ENCODE data around the gene PRR7. TPM values are rescaled to one million over a fixed set of nuclear protein-coding genes. Genes with fewer than 3 reads are reported as not detected.

Gene PRR7
- total and polyA plus RNA-seq, 5 donors = 0.27 to 0.45 (median 0.34) TPM; not detected in 1

DNA sequence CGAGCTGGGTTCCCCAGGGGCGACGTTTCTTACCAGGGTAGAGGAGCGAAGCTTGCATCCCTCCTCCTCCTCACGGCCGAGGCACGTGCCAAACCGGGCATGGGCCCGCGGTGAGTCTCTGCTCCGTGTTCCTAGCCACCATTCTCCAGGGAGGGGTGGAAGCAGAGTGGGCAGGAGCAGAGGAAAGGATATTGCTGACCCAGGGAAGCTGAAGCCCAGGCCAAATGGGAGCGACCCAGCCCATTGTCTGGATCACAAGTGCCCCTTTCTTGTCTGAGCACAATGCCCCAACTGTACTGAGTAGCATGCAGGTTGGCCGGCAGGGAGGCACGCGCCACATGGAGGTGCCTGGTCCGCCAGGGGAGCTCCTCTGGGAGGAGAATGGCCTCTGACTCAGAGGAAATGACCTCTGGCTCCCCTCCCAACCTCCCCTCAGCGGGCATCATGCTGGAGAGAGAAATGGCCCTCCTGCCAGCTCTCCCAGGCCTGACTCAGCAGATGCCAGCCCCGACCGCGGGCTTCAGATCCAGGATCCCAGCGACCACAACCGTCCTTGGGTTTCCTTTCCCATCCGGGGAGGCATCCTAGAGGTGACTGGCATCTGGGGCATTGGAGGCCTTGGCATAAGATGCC, 1.1 kb downstream of the PRR7 start:
- Histone ChIP-seq H3K27ac (ENCODE audit: low read length) (no peak overlapping the region), H3K4me3 (ENCODE audit: low read length) (no peak overlapping the region), H3K4me1 (ENCODE audit: control insufficient read depth, insufficient read depth, low read length) (no peaks in the 10 kb centered on the region), H3K9me3 (ENCODE audit: control insufficient read depth, low read length) (no peaks in the 10 kb centered on the region), H3K27me3 (ENCODE audit: control insufficient read depth, insufficient read depth) (no peaks in the 10 kb centered on the region)
- DNase-seq = peak in 2 of 3 donors; percentile 53 to 64
- intact Hi-C loops (cut with DNase I) = no loop called here
- 7% methylated on average over 23 of the region's 23 CpGs for WGBS
- peak; percentile 19 to 54 for ATAC-seq

DNA sequence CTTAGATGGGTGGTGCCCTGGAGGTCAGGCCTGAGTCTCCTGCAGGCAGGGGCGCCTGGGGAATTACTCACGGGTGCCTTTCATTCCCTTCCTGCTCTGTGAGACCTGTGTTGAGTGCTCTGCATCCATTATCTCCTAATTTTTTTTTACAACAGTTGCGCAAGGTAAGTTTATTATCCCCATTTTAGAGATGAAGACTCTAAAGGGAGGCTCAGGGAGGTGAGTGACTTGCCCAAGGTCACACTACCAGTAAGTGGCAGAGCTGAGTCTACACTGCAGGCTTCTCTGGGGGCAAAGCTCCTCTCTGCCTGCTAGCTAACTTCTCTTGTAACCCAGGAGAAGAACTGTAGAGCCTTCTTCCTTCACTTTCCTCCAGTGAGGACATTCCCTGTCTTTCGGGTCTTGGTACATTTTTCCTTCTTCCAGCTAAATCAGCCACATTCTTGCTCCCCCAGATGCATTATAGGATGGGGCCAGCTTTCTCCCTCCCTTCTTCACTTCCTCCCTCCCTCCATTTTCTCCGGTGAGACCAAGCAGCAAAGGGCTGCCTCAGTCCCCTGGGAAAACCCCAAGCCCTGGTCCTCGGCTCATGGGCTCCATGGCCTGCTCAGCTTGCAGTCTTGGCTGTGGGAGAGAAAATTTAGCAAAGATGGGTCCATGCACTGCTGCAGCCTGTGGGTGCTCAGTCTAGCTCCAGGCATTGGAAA, 1.8 kb downstream of the PRR7 start:
- ATAC-seq = no peak
- no peak overlapping the region for H3K4me3 ChIP-seq (ENCODE audit: low read length)
- H3K9me3 ChIP-seq (ENCODE audit: control insufficient read depth, low read length) = no peaks in the 10 kb centered on the region
- intact Hi-C loops (cut with DNase I) = no loop called here
- H3K27me3 ChIP-seq (ENCODE audit: control insufficient read depth, insufficient read depth) = no peaks in the 10 kb centered on the region
- no peak for DNase-seq
- H3K4me1 ChIP-seq (ENCODE audit: control insufficient read depth, insufficient read depth, low read length) = no peaks in the 10 kb centered on the region
- no peak overlapping the region for H3K27ac ChIP-seq (ENCODE audit: low read length)
- WGBS = 72% methylated on average over 6 of the region's 6 CpGs

DNA sequence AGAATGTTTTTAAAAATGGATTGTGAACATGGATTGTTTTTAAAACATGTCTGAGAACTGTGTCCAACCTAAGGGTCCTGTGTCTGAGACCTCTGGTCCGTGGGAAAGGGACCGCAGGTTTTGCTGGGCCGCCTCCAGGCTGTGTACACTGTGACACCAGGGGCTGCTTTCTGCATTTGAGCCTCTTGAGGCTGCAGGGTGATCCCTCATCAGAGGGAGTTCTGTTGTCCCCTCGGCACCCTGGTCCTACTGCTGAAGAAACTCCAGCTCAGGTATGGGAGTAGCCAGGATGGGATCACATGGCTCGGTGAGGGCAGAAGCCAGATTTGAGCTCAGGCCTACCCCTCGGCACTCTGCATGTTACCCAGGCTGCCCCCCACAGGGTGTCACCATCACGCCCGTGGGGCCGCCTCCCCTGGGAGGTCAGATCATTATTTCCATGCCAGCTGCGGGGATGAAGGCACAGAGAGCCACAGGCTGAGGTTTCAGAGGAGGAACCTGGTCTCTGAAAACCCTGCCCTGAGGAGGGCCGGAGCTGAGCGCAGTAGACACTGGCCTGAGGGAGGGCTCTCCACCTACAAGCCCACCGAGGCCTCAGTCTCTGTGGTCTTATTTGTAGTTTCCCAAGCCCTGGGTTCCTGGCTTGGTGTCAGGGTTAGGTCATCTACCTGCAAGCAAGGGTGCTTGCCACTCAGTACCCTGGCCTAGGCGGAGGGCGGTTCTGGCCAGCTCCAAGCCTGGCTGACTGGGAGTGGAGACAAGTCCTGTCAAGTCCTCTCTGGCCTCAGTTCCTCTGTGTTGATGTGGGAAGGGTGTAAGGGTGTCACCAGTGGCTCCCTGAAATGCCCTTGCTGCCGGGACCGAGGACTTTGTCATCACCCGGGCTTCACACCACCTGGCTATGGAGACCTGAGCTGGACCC, 2.8 kb downstream of the PRR7 start:
- no peaks in the 10 kb centered on the region for H3K9me3 ChIP-seq (ENCODE audit: control insufficient read depth, low read length)
- H3K27me3 ChIP-seq (ENCODE audit: control insufficient read depth, insufficient read depth) = no peaks in the 10 kb centered on the region
- H3K4me1 ChIP-seq (ENCODE audit: control insufficient read depth, insufficient read depth, low read length) = no peaks in the 10 kb centered on the region
- H3K27ac ChIP-seq (ENCODE audit: low read length) = no peak overlapping the region
- intact Hi-C loops (cut with DNase I) = loop anchor here in 3 of 4 donors (5.0 kb wide), 3 partner anchors 42 to 57 kb away; partner anchors contain the start of gene F12 (in 1 of the 3)
- DNase-seq (peak in 1 of 3 donors; percentile 8), ATAC-seq (no peak)
- no peak overlapping the region for H3K4me3 ChIP-seq (ENCODE audit: low read length)
- WGBS = 85% methylated on average over 18 of the region's 18 CpGs

DNA sequence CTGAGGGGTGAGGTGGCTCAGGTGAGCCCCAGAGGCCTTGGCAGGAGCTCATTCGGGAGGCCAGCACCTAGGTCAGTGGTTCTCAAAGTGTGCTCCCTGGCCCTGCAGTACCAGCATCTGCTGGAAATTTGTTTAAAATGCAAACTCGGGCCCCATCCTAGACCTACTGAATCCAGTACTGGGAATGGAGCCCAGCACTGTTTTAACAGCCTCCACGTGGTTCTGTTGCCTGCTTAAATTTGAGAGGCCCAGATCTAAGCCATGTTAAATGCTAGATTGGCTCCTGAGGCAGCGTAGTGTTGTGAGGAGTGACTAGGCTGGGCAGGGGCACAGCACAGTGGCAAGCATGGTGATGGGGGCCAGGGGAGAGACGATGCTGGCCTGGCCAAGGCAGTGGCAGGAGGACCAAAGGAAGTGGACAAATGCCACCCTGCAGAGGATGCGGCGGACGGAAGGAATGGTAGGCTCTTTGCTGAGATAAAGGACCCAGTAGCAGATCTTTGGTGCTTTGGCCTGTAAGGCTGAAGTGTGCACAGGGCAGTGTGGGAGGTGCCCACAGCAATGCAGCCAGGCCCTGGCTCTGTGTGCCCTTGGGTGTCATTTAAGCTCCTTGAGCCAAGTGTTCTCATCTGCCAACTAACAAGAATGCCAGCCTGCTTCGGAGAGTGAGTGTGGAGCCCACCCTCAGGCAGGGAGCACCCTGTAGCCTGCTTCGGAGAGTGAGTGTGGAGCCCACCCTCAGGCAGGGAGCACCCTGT, 4.2 kb downstream of the PRR7 start:
- intact Hi-C loops (cut with DNase I) = loop anchor here in 3 of 4 donors (5.0 kb wide), 3 partner anchors 44 to 59 kb away; partner anchors contain the start of gene F12 (in 1 of the 3)
- DNase-seq = peak in 1 of 3 donors; percentile 7
- no peak for ATAC-seq
- Histone ChIP-seq H3K27ac (ENCODE audit: low read length) (no peak overlapping the region), H3K9me3 (ENCODE audit: control insufficient read depth, low read length) (no peaks in the 10 kb centered on the region), H3K27me3 (ENCODE audit: control insufficient read depth, insufficient read depth) (no peaks in the 10 kb centered on the region), H3K4me3 (ENCODE audit: low read length) (no peak overlapping the region), H3K4me1 (ENCODE audit: control insufficient read depth, insufficient read depth, low read length) (no peaks in the 10 kb centered on the region)
- 79% methylated on average over 10 of the region's 10 CpGs for WGBS

DNA sequence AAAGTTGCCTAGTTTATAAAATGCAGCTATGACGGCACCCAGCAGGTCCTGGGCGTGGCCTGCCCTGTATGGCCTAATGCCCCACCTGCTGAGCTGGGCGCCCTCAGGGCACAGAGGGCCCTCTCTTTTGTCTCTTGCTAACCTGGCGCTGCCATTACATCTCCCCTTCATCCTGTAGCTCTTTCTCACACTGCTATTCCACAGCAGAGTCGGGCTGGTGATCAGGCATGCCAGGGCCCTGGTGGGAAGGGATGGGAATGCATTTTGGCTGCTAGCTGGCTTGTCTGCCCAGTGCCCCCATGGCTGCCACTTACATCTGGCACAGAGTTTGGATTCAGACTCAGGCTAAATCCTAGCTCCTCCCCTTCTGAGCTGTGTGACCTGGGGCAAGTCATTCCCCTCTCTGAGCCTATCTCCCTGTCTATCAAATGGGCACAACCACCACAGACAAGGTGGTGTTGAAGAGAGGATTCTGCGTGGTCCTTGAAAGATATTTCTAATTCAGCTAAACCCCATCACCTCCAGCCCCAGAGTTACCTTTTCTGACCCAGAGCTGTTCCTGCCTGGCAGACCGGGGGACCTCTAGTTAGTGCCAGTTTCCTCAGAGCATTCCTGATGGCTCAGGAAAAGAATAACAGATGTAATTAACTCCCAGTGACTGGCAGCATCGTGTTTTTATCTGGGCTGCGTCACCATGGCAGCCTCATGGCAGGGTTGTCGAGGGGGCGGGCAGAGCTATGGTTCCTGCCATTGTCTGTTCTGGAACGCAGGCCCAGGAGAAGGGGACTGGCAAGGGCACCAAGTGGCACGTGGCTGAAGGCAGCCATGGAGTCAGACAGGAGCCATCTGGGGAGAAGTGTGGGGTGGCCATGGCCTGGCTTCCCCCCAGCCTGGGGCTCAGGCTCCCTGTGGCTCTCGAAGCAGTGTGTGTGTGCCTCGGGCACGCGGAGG, 6.3 kb downstream of the PRR7 start:
- no peak for DNase-seq
- no peaks in the 10 kb centered on the region for H3K4me1 ChIP-seq (ENCODE audit: control insufficient read depth, insufficient read depth, low read length)
- intact Hi-C loops (cut with DNase I) = loop anchor here in 3 of 4 donors (2.0 to 5.0 kb wide), 4 partner anchors 46 to 61 kb away; partner anchors contain the start of gene F12 (in 1 of the 3)
- 80% methylated on average over 17 of the region's 17 CpGs for WGBS
- no peak for ATAC-seq
- H3K27ac ChIP-seq (ENCODE audit: low read length) = no peak overlapping the region
- no peaks in the 10 kb centered on the region for H3K9me3 ChIP-seq (ENCODE audit: control insufficient read depth, low read length)
- H3K4me3 ChIP-seq (ENCODE audit: low read length) = no peak overlapping the region
- no peaks in the 10 kb centered on the region for H3K27me3 ChIP-seq (ENCODE audit: control insufficient read depth, insufficient read depth)

DNA sequence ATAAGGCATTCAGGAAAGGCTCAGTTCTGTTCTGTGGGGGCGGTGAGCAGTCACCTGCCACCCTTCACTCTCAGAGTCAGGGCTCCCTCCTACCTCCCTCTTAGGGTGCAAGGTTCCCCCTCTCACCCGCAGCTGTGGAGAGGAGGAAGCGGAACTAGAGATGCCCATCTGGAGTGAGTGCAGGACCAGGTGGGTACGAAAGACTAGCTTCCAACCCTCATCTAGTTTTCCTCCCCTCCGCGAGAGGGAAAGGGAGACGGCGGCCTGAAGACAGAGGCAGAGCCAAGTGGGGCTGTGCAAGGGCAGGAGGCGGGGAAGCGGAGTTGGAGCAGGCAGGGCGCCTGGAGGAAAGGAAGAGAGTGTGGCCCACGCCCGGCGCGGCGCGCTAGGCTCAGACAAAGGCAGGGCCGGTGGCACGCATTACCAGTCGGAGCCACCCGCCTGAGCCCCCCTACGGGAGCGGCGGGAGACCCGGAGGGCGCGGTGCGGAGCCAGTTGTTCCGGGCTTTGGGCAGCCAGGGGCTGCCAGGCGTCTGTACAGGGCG, 7.3 kb downstream of the PRR7 start:
- peak overlapping the region; percentile 20 for H3K4me3 ChIP-seq (ENCODE audit: low read length)
- WGBS = 9% methylated on average over 31 of the region's 31 CpGs
- H3K4me1 ChIP-seq (ENCODE audit: control insufficient read depth, insufficient read depth, low read length) = no peaks in the 10 kb centered on the region
- DNase-seq (peak; percentile 65 to 84 (median 82)), ATAC-seq (peak; percentile 9 to 37)
- intact Hi-C loops (cut with DNase I) = loop anchor here (2.0 to 5.0 kb wide), 5 partner anchors 47 to 62 kb away; partner anchors contain the start of gene F12 (in 1 of the 4)
- H3K27ac ChIP-seq (ENCODE audit: low read length) = no peak overlapping the region
- H3K9me3 ChIP-seq (ENCODE audit: control insufficient read depth, low read length) = no peaks in the 10 kb centered on the region
- H3K27me3 ChIP-seq (ENCODE audit: control insufficient read depth, insufficient read depth) = no peaks in the 10 kb centered on the region

DNA sequence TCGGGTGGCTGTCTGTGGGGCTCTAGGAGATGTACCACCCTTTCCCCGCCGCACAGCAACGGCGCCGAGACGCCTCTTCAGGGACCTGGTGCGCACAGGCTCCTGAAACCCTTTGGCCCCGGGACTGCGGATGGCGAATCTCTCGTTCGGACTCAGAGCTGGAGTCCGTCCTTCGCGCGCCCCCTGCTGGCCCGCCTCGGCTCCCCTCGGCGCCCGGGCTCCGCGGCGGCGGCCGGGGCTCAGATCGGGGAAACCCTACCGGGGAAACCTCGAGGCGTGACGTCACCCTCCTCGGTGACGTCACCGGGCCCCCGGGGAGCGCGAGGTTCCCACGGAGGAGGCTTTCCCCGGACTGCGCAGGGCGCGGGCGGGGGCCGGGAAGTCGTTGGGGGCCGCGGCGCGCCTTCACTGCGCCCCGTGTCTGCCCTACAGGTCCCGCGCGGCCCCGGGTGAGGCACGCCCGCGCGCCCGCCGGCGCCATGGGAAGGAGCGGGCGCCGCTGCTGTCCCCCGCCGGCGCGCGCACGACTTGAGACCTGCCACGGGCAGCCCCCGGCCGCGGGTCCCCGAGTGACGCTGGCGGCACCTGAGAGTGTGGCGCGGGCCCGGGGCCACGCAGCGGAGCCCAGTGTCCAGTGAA, 7.9 kb downstream of the PRR7 start:
- DNase-seq (peak; percentile 91 to 97 (median 97)), ATAC-seq (peak; percentile 72 to 73)
- H3K27ac ChIP-seq (ENCODE audit: low read length) = no peak overlapping the region
- intact Hi-C loops (cut with DNase I) = loop anchor here (2.0 to 5.0 kb wide), 5 partner anchors 43 to 62 kb away; partner anchors contain the start of genes PDLIM7 (in 2 of the 4) and F12 (in 1 of the 4)
- no peaks in the 10 kb centered on the region for H3K4me1 ChIP-seq (ENCODE audit: control insufficient read depth, insufficient read depth, low read length)
- no peaks in the 10 kb centered on the region for H3K9me3 ChIP-seq (ENCODE audit: control insufficient read depth, low read length)
- peak overlapping the region; percentile 54 for H3K4me3 ChIP-seq (ENCODE audit: low read length)
- no peaks in the 10 kb centered on the region for H3K27me3 ChIP-seq (ENCODE audit: control insufficient read depth, insufficient read depth)
- WGBS = under 1% methylated on average over 84 of the region's 84 CpGs

DNA sequence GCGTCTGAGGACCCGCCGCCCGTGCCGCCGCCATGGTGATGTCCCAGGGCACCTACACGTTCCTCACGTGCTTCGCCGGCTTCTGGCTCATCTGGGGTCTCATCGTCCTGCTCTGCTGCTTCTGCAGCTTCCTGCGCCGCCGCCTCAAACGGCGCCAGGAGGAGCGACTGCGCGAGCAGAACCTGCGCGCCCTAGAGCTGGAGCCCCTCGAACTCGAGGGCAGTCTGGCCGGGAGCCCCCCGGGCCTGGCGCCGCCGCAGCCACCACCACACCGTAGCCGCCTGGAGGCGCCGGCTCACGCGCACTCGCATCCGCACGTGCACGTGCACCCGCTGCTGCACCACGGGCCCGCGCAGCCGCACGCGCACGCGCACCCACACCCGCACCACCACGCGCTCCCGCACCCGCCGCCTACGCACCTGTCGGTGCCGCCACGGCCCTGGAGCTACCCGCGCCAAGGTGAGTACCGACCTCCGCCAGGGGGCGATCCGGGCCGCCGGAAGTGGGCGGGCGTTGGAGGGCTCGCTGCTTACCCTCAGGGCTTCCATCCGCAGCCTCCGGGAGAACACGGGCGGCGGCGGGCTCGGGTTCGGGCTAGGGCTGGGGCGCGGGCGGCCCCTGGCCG, 8.5 kb downstream of the PRR7 start:
- intact Hi-C loops (cut with DNase I) = loop anchor here in 3 of 4 donors (2.0 to 5.0 kb wide), 2 partner anchors 42 to 52 kb away; partner anchors contain the start of gene PDLIM7 (in 2 of the 3)
- Histone ChIP-seq H3K9me3 (ENCODE audit: control insufficient read depth, low read length) (no peaks in the 10 kb centered on the region), H3K27ac (ENCODE audit: low read length) (no peak overlapping the region), H3K27me3 (ENCODE audit: control insufficient read depth, insufficient read depth) (no peaks in the 10 kb centered on the region), H3K4me3 (ENCODE audit: low read length) (peak overlapping the region; percentile 54), H3K4me1 (ENCODE audit: control insufficient read depth, insufficient read depth, low read length) (no peaks in the 10 kb centered on the region)
- WGBS = under 1% methylated on average over 80 of the region's 80 CpGs
- ATAC-seq (peak; percentile 40 to 46), DNase-seq (peak; percentile 77 to 92 (median 90))

All from right cardiac atrium (tissue), 5 donors.